HG02884 (cell line): ENCODE measurements around the gene MBD6.
"Not testable (repeated sequence)": the region's sequence is repeated elsewhere in the genome, so short reads cannot be mapped to it uniquely, and the experiment has no call there.

Experiments used
- ATAC-seq: cut with Tn5 transposase; IDR thresholded peaks from one replicate; pipeline ENCODE4 v1.9.1; 2021; ENCODE audit warnings: mild to moderate bottlenecking, moderate library complexity; ENCODE audit not compliant: unreplicated experiment

The MBD6 gene

GRCh38 chr12:57488402-57489156 is 34.0 kb upstream of the MBD6 start:
- no peak for ATAC-seq

- no peak for ATAC-seq
Measured at GRCh38 chr12:57489157-57489641, 33.4 kb upstream of the MBD6 start.

- no peak for ATAC-seq
Measured at GRCh38 chr12:57490126-57490525, 32.5 kb upstream of the MBD6 start.

- no peak for ATAC-seq
Measured at GRCh38 chr12:57491393-57492280, 31.0 kb upstream of the MBD6 start.

- not testable (repeated sequence) for ATAC-seq
Measured at GRCh38 chr12:57495051-57495701, 27.4 kb upstream of the MBD6 start.

GRCh38 chr12:57496822-57497221 is 25.8 kb upstream of the MBD6 start:
- ATAC-seq, result no peak

GRCh38 chr12:57497223-57498131 is 25.1 kb upstream of the MBD6 start:
- no peak for ATAC-seq

- ATAC-seq, result no peak
Measured at GRCh38 chr12:57498132-57498502, 24.5 kb upstream of the MBD6 start.

GRCh38 chr12:57498571-57498970 is 24.1 kb upstream of the MBD6 start:
- ATAC-seq, result no peak

GRCh38 chr12:57500213-57500612 is 22.4 kb upstream of the MBD6 start:
- ATAC-seq, result no peak

GRCh38 chr12:57502311-57502969 is 20.2 kb upstream of the MBD6 start:
- not testable (repeated sequence) for ATAC-seq

- ATAC-seq, result not testable (repeated sequence)
Measured at GRCh38 chr12:57506541-57506940, 16.1 kb upstream of the MBD6 start.

- ATAC-seq, result not testable (repeated sequence)
Measured at GRCh38 chr12:57507796-57508195, 14.8 kb upstream of the MBD6 start.

- no peak for ATAC-seq
Measured at GRCh38 chr12:57511161-57511560, 11.5 kb upstream of the MBD6 start.

GRCh38 chr12:57511588-57512325 is 10.9 kb upstream of the MBD6 start:
- ATAC-seq, result no peak

- ATAC-seq, result no peak
Measured at GRCh38 chr12:57512665-57513064, 10.0 kb upstream of the MBD6 start.

GRCh38 chr12:57513266-57513665 is 9.4 kb upstream of the MBD6 start:
- ATAC-seq, result no peak

GRCh38 chr12:57513677-57514076 is 8.9 kb upstream of the MBD6 start:
- ATAC-seq, result not testable (repeated sequence)

GRCh38 chr12:57514246-57514645 is 8.4 kb upstream of the MBD6 start:
- ATAC-seq, result not testable (repeated sequence)
